SK-N-SH (cell line): ENCODE results near the gene CUBN.

Source experiments
- CTCF ChIP-seq: fragments of 200-600 bp; sonication (generic); IDR thresholded peaks from 2 replicates; pipeline ENCODE4 v1.6.1; 2017; ENCODE audit warnings: antibody characterized with exemption, mild to moderate bottlenecking, moderate library complexity
- EP300 ChIP-seq, 2 experiments: IDR thresholded peaks; 2 replicates each; pipeline versions ENCODE4 v1.4.0 to v1.6.1; 2012; ENCODE audit warnings: borderline replicate concordance in 1 of 2, low read depth in 1 of 2, low read length in 1 of 2
- EZH2phosphoT487 ChIP-seq: fragments of 200-600 bp; sonication (generic); IDR thresholded peaks from 2 replicates; pipeline ENCODE4 v1.6.1; 2017; ENCODE audit warnings: low read depth, mixed run types, mild to moderate bottlenecking, antibody characterized with exemption, moderate library complexity, borderline replicate concordance
- GATA2 ChIP-seq: sonication (generic); formaldehyde crosslinking; IDR thresholded peaks from 2 replicates; pipeline ENCODE4 v1.5.0; 2020; ENCODE audit warnings: mild to moderate bottlenecking, missing genetic modification reagents
- JUND ChIP-seq: IDR thresholded peaks from 2 replicates; pipeline ENCODE4 v1.4.0; 2012
- NFIC ChIP-seq: IDR thresholded peaks from 2 replicates; pipeline ENCODE4 v1.4.0; 2012; ENCODE audit warnings: borderline replicate concordance
- POLR2AphosphoS5 ChIP-seq: IDR thresholded peaks from 2 replicates; pipeline ENCODE4 v1.6.1; 2012; ENCODE audit warnings: low read depth, low read length
- RAD21 ChIP-seq: IDR thresholded peaks from 2 replicates; pipeline ENCODE4 v1.6.1; 2012; ENCODE audit warnings: mild to moderate bottlenecking, low read length
- REST ChIP-seq: IDR thresholded peaks from 2 replicates; pipeline ENCODE4 v1.6.1; 2012; ENCODE audit warnings: mild to moderate bottlenecking, low read depth, low read length, moderate library complexity
- RFX5 ChIP-seq: IDR thresholded peaks from 2 replicates; pipeline ENCODE4 v1.6.1; 2012; ENCODE audit warnings: mild to moderate bottlenecking, improper control_type of control experiment, low read length
- SMC3 ChIP-seq: IDR thresholded peaks from 2 replicates; pipeline ENCODE4 v1.6.1; 2012; ENCODE audit warnings: low read depth, low read length, improper control_type of control experiment
- TAF1 ChIP-seq: IDR thresholded peaks from 2 replicates; pipeline ENCODE4 v1.6.1; 2012; ENCODE audit warnings: low read depth, mild to moderate bottlenecking, low read length, moderate library complexity, borderline replicate concordance
- USF1 ChIP-seq: IDR thresholded peaks from 2 replicates; pipeline ENCODE4 v1.4.0; 2012; ENCODE audit warnings: low read depth, borderline replicate concordance
- TF ChIP-seq, protein P1 (sequence below): fragments of 150-350 bp; IDR thresholded peaks from 2 replicates; pipeline ENCODE4 v1.6.1; 2017; ENCODE audit warnings: antibody characterized with exemption, low read length, low read depth, borderline replicate concordance

DNA sequence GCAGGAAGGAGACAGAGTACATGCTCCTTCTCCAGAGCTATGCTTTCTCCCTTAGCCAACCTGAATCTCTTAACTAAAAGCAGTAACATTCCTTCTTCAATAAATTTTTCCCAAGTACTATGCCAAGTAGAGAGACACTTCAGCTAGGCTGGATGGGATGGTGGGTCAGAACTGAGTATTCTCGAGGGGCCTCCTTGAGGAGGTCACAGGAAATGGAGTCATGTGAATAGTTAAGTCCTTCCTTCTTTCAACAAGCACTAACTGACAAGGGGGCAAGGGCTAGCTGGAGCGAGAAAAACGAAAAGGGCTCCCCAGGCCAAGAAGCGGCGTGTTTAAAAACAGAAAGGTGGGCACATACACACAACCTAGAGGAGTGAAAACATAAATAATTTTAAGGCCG is 317.8 kb downstream of the CUBN start:
- TF ChIP-seq CTCF, result no peak
- TF ChIP-seq EZH2phosphoT487, result no peak
- TF ChIP-seq POLR2AphosphoS5, result no peak
- TF ChIP-seq TAF1, result no peak
- no peak for TF ChIP-seq RFX5
- TF ChIP-seq, protein P1, sequence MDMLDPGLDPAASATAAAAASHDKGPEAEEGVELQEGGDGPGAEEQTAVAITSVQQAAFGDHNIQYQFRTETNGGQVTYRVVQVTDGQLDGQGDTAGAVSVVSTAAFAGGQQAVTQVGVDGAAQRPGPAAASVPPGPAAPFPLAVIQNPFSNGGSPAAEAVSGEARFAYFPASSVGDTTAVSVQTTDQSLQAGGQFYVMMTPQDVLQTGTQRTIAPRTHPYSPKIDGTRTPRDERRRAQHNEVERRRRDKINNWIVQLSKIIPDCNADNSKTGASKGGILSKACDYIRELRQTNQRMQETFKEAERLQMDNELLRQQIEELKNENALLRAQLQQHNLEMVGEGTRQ, result no peak
- TF ChIP-seq REST, result no peak
- no peak for TF ChIP-seq NFIC
- TF ChIP-seq GATA2 (CRISPR knock-in tag), result no peak
- no peak for TF ChIP-seq SMC3
- TF ChIP-seq EP300 (IDR thresholded peaks at IDR 0.05; ENCODE audit: borderline replicate concordance in 1 of 2, low read depth in 1 of 2, low read length in 1 of 2), result no peak
- no peak for TF ChIP-seq RAD21
- no peak for TF ChIP-seq JUND
- no peak for TF ChIP-seq USF1
